HepG2 (cell line): ENCODE data around the gene MFN2. TPM values are rescaled to one million over a fixed set of nuclear protein-coding genes. Genes with fewer than 3 reads are reported as not detected.

ENCODE experiments used
- ATAC-seq: fragments of 200-7000 bp; cut with Tn5 transposase; 3 replicates; pipeline ENCODE4 v1.9.1; 2020; ENCODE audit warnings: mild to moderate bottlenecking, moderate library complexity
- BruUV-seq: library from RNA; stranded (reverse); fragments of 400-500 nt; replicated peaks from 2 replicates; lab custom pipeline; 2021; lab: Mats Ljungman, UMichigan
- CTCF ChIA-PET: fragments of 300-600 bp; formaldehyde crosslinking; extraction: SDS; loops from one replicate; lab custom pipeline; 2021; ENCODE audit warnings: low total read pairs, inconsistent platforms, low intra/inter-chr PET ratio; lab: Yijun Ruan, JAX
- POLR2A ChIA-PET: fragments of 350-600 bp; sonication (Branson Sonifier 250); formaldehyde crosslinking; loops from one replicate; lab custom pipeline; 2020; ENCODE audit warnings: antibody characterized with exemption, inconsistent platforms; lab: Yijun Ruan, JAX
- DNase-seq: peaks from one replicate; pipeline ENCODE4 v3.0.0-alpha.2; 2015; ENCODE audit warnings: low spot score
- FAIRE-seq: peaks from 3 replicates; lab custom pipeline; 2011; peaks lifted over from hg19 to GRCh38; lab: Jason Lieb, UNC
- H2AFZ ChIP-seq: one replicate; pipeline ENCODE4 v1.6.1; 2011; ENCODE audit warnings: low read length, inconsistent platforms
- H3K27ac ChIP-seq: fragments of 300-600 bp; 3 replicates; pipeline ENCODE4 v1.8.0; 2011; ENCODE audit warnings: mixed run types, mild to moderate bottlenecking, mixed read lengths, low read length, inconsistent platforms; ENCODE audit not compliant: insufficient read depth; ENCODE audit errors: extremely low read length
- H3K27me3 ChIP-seq, 2 experiments: fragments of 200-600 bp in 1 of 2; 2 replicates in 1 of 2; 3 replicates in 1 of 2; pipeline versions ENCODE4 v1.6.0 to v1.8.0; 2011; ENCODE audit warnings: low read length in 2 of 2, mild to moderate bottlenecking in 2 of 2, moderate library complexity in 2 of 2, inconsistent platforms in 1 of 2; ENCODE audit not compliant: insufficient read depth in 2 of 2, control insufficient read depth in 1 of 2
- H3K36me3 ChIP-seq, 2 experiments: fragments of 200-600 bp in 1 of 2; replicated peaks in 1 of 2; 2 replicates in 1 of 2; 3 replicates in 1 of 2; pipeline versions ENCODE4 v1.5.1 to v1.8.0; 2011; ENCODE audit warnings: low read length in 2 of 2, inconsistent platforms in 1 of 2; ENCODE audit not compliant: insufficient read depth in 2 of 2, control insufficient read depth in 1 of 2
- H3K4me1 ChIP-seq: 2 replicates; pipeline ENCODE4 v1.5.1; 2012; ENCODE audit warnings: low read length, inconsistent platforms; ENCODE audit not compliant: insufficient read depth
- H3K4me2 ChIP-seq: 2 replicates; pipeline ENCODE4 v1.6.0; 2011; ENCODE audit warnings: low read depth, low read length, inconsistent platforms
- H3K4me3 ChIP-seq, 3 experiments: fragments of 200-600 bp in 1 of 3; sonication (generic), shearing (Covaris generic) in 1 of 3; replicated peaks in 1 of 3; 2 replicates each; pipeline ENCODE4 v1.5.1; 2011 to 2016; ENCODE audit warnings: low read length in 3 of 3, inconsistent platforms in 2 of 3, low read depth in 2 of 3, mild to moderate bottlenecking in 2 of 3, control low read depth in 1 of 3, mixed read lengths in 1 of 3; ENCODE audit not compliant: insufficient read depth in 1 of 3
- H3K79me2 ChIP-seq: one replicate; pipeline ENCODE4 v1.6.1; 2011; ENCODE audit warnings: low read length, inconsistent platforms; ENCODE audit not compliant: insufficient read depth
- H3K9ac ChIP-seq: 2 replicates; pipeline ENCODE4 v1.6.0; 2011; ENCODE audit warnings: mild to moderate bottlenecking, low read depth, low read length, inconsistent platforms; ENCODE audit not compliant: insufficient read depth
- H3K9me3 ChIP-seq: 2 replicates; pipeline ENCODE4 v1.5.1; 2012; ENCODE audit warnings: mild to moderate bottlenecking, low read length
- H4K20me1 ChIP-seq: 2 replicates; pipeline ENCODE4 v1.6.0; 2011; ENCODE audit warnings: inconsistent platforms, mild to moderate bottlenecking, low read length, moderate library complexity; ENCODE audit not compliant: insufficient read depth
- AGO2 ChIP-seq: fragments of 200-400 bp; formaldehyde crosslinking; optimal IDR thresholded peaks from 2 replicates; pipeline ENCODE3; 2017; ENCODE audit warnings: mild to moderate bottlenecking, low read depth, low read length, moderate library complexity
- IRF2 ChIP-seq: IDR thresholded peaks from 2 replicates; pipeline ENCODE4 v1.6.1; 2018; ENCODE audit warnings: missing genetic modification reagents, missing compliant biosample characterization
- RBFOX2 ChIP-seq: fragments of 200-400 bp; formaldehyde crosslinking; IDR thresholded peaks from 2 replicates; pipeline ENCODE4 v1.6.1; 2017; ENCODE audit warnings: low read depth, mild to moderate bottlenecking, low read length
- ZFP1 ChIP-seq: IDR thresholded peaks from 2 replicates; pipeline ENCODE4 v1.6.1; 2016
- ZNF230 ChIP-seq: sonication (generic); formaldehyde crosslinking; IDR thresholded peaks from 2 replicates; pipeline ENCODE4 v1.4.0; 2020; ENCODE audit warnings: mild to moderate bottlenecking, missing genetic modification reagents
- WGBS: methylation state at CpG from one replicate; pipeline ENCODE4 v1.1.6; 2017; ENCODE audit warnings: low lambda C conversion rate; 5-methylcytosine and 5-hydroxymethylcytosine counted together
- in situ Hi-C: cut with HindIII; loops from 2 replicates; pipeline ENCODE4 v1.10.0; 2017; ENCODE audit warnings: low pct_unique_long_range_greater_than_20kb; ENCODE audit not compliant: extremely low pct_ligation_motif_present
- intact Hi-C: fragments of 100-400 bp; cut with micrococcal nuclease; formaldehyde crosslinking; loops from one replicate; pipeline ENCODE4 v1.10.0; 2022; ENCODE audit not compliant: unreplicated experiment
- polyA plus RNA-seq, 8 experiments: library from polyadenylated mRNA; depleted of rRNA in 3 of 8; stranded (reverse) in 7 of 8; unstranded in 1 of 8; fragments of >200 nt; fragmentation: Illumina TruSeq in 4 of 8; extraction: Trizol in 4 of 8; gene quantifications; 2 replicates each; pipeline versions ENCODE4 v1.2.1 to v1.2.3, GENCODE V29; 2011 to 2016; ENCODE audit warnings: low read depth in 4 of 8, missing spikeins in 1 of 8, mixed read lengths in 1 of 8; ENCODE audit not compliant: insufficient read depth in 1 of 8
- total RNA-seq, 5 experiments: library from RNA; depleted of rRNA; stranded (reverse); fragments of >200 nt; fragmentation: Illumina TruSeq; extraction: Trizol; gene quantifications; 2 replicates each; pipeline ENCODE4 v1.2.3, GENCODE V29; 2016; ENCODE audit warnings: low read depth in 1 of 5
- TF ChIP-seq, protein P1 (sequence below): sonication (generic); formaldehyde crosslinking; IDR thresholded peaks from 2 replicates; pipeline ENCODE4 v1.4.0; 2020; ENCODE audit warnings: missing genetic modification reagents

The MFN2 gene
- total and polyA plus RNA-seq, 2 of the 13 experiments (the other 11 are each of a cell fraction or from before 2014, with no cell fraction given), result 38.7 to 60.9 TPM

DNA sequence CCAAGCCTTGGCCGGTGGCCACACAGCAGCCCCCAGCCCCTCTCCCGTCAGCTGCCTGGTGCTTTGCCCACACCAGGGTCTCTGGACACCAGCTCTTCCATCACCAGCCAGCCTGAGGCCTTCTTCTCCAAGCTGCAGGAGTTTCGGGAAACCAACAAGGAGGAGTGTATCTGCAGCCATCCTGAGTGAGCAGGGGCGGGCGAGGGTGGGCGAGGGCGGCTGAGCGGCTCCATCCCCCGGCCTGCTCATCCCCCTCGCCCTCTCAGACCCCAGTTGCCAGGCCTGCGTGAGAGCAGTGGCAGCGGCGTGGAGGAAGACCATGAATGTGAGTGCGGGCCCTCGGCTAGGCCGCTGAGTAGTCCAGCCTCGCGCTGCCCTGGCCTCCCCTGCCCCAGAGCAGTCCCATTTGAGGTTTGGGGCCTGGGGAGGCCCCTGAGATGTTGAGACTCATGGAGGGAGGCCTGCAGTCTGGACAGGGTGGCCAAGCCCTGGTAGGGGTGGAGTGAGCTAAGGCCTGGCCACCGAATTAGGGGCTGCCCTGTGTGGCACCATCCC lies 48.8 kb downstream of the MFN2 start:
- BruUV-seq, result no TSS peak
- peaks cover 7% of the 10 kb centered on the region for H3K4me1 ChIP-seq
- H3K79me2 ChIP-seq, result peaks cover under 1% of the 10 kb centered on the region
- H3K4me3 ChIP-seq, result no peak overlapping the region
- H2AFZ ChIP-seq, result no peak overlapping the region
- H3K36me3 ChIP-seq, result peaks cover 17 to 37% of the 10 kb centered on the region in 2 experiments
- no peaks in the 10 kb centered on the region for H3K9me3 ChIP-seq
- in situ Hi-C loops, result no loop called here
- ChIA-PET CTCF (no interaction called here), POLR2A (interaction anchor here (2.0 kb wide), 1 partner anchor 10 kb away, joined by 5 read pairs; the partner anchor contains the start of gene MIIP)
- H4K20me1 ChIP-seq, result no peaks in the 10 kb centered on the region
- TF ChIP-seq, protein P1, sequence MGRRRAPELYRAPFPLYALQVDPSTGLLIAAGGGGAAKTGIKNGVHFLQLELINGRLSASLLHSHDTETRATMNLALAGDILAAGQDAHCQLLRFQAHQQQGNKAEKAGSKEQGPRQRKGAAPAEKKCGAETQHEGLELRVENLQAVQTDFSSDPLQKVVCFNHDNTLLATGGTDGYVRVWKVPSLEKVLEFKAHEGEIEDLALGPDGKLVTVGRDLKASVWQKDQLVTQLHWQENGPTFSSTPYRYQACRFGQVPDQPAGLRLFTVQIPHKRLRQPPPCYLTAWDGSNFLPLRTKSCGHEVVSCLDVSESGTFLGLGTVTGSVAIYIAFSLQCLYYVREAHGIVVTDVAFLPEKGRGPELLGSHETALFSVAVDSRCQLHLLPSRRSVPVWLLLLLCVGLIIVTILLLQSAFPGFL (CRISPR knock-in tag), result no peak
- TF ChIP-seq RBFOX2 (0 out of 2 replicates have a peak, but pooled peaks have one; percentile 30), AGO2 (peak; percentile 32), IRF2 (CRISPR knock-in tag) (no peak), ZNF230 (no peak)
- TF ChIP-seq, all 625 proteins: peak for 2
- Histone ChIP-seq H3K4me2 (no peak overlapping the region), H3K27ac (no peak overlapping the region), H3K27me3 (no peaks in the 10 kb centered on the region), H3K9ac (no peak overlapping the region)
- FAIRE-seq (no peak), DNase-seq (no peak), ATAC-seq (no peak)
- intact Hi-C loops, result no loop called here
- WGBS, result 93% methylated on average over 3 of the region's 19 CpGs

DNA sequence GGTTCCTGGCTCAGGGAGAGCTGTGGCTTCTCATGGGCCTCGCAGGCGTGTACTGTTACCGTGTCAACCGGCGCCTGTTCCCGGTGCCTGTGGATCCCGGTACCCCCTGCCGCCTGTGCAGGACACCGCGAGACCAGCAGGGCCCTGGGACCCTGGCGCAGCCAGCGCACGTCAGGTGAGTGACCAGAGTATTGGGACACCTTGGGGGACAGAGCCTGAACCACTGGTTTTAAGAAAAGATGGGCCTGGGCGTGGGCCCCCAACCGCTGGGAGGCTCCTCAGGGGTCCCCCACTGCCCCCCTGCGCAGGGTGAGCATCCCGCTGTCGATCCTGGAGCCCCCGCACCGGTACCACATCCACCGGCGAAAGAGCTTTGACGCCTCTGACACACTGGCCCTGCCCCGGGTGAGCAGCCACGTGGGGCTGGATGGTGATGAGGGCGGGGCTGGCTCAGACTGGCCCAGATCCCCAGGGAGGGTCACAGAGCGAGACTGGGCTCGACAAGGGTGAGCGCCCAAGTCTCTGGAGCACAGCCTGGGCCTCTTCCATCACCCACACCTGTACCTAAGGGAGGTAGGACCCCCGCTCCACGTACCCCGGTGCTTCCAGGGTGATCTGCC lies 49.6 kb downstream of the MFN2 start:
- H2AFZ ChIP-seq, result no peak overlapping the region
- H3K9ac ChIP-seq, result no peak overlapping the region
- no peaks in the 10 kb centered on the region for H3K79me2 ChIP-seq
- H3K4me1 ChIP-seq, result peaks cover 15% of the 10 kb centered on the region
- 99% methylated on average over 13 of the region's 32 CpGs for WGBS
- H3K4me3 ChIP-seq, result no peak overlapping the region
- no peaks in the 10 kb centered on the region for H3K9me3 ChIP-seq
- in situ Hi-C loops, result no loop called here
- H3K27ac ChIP-seq, result no peak overlapping the region
- ATAC-seq, result no peak
- POLR2A ChIA-PET, result interaction anchor here (1.7 to 2.0 kb wide), 2 partner anchors 11 to 122 kb away, joined by 4 to 5 read pairs; partner anchors contain the start of gene MIIP
- BruUV-seq, result no TSS peak
- no peak for FAIRE-seq
- no peaks in the 10 kb centered on the region for H3K27me3 ChIP-seq
- H3K36me3 ChIP-seq, result peaks cover 15 to 34% of the 10 kb centered on the region in 2 experiments
- H4K20me1 ChIP-seq, result no peaks in the 10 kb centered on the region
- CTCF ChIA-PET, result no interaction called here
- intact Hi-C loops, result no loop called here
- no peak overlapping the region for H3K4me2 ChIP-seq
- no peak for DNase-seq
- TF ChIP-seq RBFOX2, result 0 out of 2 replicates have a peak, but pooled peaks have one; percentile 5
- no peak for TF ChIP-seq ZFP1 (CRISPR knock-in tag)
